ENCODE data around the gene ZNF573. TPM values are rescaled to one million over a fixed set of nuclear protein-coding genes. Genes with fewer than 3 reads are reported as not detected.
A peak's percentile ranks its signal among the peaks of the same experiment; 100 is the strongest.

ZNF573 gene
- total and polyA plus RNA-seq, 9 of the 15 experiments (the other 6 are each of a cell fraction or from before 2014, with no cell fraction given) = 1.5 to 7.9 (median 4.3) TPM

GRCh38 chr19:37719927-37720265, 59.5 kb downstream of the ZNF573 start:
- peaks cover 15% of the 10 kb centered on the region for H3K79me2 ChIP-seq (ENCODE audit: control insufficient read depth, insufficient read depth, low read length)
- H3K27ac ChIP-seq (ENCODE audit: extremely low read depth, low read depth, low read length) = no peak overlapping the region
- H3K27me3 ChIP-seq (ENCODE audit: control insufficient read depth in 2 of 2, insufficient read depth in 2 of 2, low read length in 2 of 2) = no peaks in the 10 kb centered on the region
- peak overlapping the region; percentile 94 for H2AFZ ChIP-seq (ENCODE audit: low read depth, low read length)
- peak overlapping the region; percentile 91 for H3K4me3 ChIP-seq
- DNase-seq (ENCODE audit: extremely low read depth in 1 of 4, low spot score in 3 of 4) (no peak), FAIRE-seq (no peak), ATAC-seq (no peak)
- no peak for TF ChIP-seq MAFG (tag; conservative IDR thresholded peaks at IDR 0.05)
- TF ChIP-seq ZBTB1 (CRISPR knock-in tag; IDR thresholded peaks at IDR 0.05; ENCODE audit: borderline replicate concordance, low read depth) = no peak
- TF ChIP-seq ZKSCAN1 (IDR thresholded peaks at IDR 0.05; ENCODE audit: low read depth, low read length) = no peak
- TF ChIP-seq, protein P1, sequence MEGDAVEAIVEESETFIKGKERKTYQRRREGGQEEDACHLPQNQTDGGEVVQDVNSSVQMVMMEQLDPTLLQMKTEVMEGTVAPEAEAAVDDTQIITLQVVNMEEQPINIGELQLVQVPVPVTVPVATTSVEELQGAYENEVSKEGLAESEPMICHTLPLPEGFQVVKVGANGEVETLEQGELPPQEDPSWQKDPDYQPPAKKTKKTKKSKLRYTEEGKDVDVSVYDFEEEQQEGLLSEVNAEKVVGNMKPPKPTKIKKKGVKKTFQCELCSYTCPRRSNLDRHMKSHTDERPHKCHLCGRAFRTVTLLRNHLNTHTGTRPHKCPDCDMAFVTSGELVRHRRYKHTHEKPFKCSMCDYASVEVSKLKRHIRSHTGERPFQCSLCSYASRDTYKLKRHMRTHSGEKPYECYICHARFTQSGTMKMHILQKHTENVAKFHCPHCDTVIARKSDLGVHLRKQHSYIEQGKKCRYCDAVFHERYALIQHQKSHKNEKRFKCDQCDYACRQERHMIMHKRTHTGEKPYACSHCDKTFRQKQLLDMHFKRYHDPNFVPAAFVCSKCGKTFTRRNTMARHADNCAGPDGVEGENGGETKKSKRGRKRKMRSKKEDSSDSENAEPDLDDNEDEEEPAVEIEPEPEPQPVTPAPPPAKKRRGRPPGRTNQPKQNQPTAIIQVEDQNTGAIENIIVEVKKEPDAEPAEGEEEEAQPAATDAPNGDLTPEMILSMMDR (IDR thresholded peaks at IDR 0.05 in 2 of 3, conservative IDR thresholded peaks at IDR 0.05 in 1 of 3; ENCODE audit: insufficient read depth in 2 of 3, low read depth in 1 of 3, low read length in 3 of 3) = 0 out of 6 replicates have a peak, but pooled peaks of 1 of the 3 experiments have one; percentile 3
- no peak for TF ChIP-seq HNRNPLL (IDR thresholded peaks at IDR 0.05; ENCODE audit: low read depth, low read length, poor library complexity, severe bottlenecking)
- TF ChIP-seq SAP30 (IDR thresholded peaks at IDR 0.05; ENCODE audit: borderline replicate concordance, insufficient read depth, low read depth, low read length, poor library complexity, severe bottlenecking) = no peak
- TF ChIP-seq GTF2B (IDR thresholded peaks at IDR 0.05; ENCODE audit: extremely low read depth, insufficient read length) = no peak
- no peak for TF ChIP-seq ARID3B (CRISPR knock-in tag; IDR thresholded peaks at IDR 0.05; ENCODE audit: borderline replicate concordance)
- intact Hi-C loops (cut with micrococcal nuclease) (no loop called here), in situ Hi-C loops (cut with MboI) (no loop called here)
- ChIA-PET POLR2A (interaction anchor here (0.6 to 1.2 kb wide), 4 partner anchors 60 to 298 kb away, joined by 3 to 6 read pairs (median 4); partner anchors contain the start of gene ZNF573), CTCF (ENCODE audit: low intra/inter-chr PET ratio) (no interaction called here)
- H3K36me3 ChIP-seq (ENCODE audit: control insufficient read depth, insufficient read depth, low read length) = no peaks in the 10 kb centered on the region
- H4K20me1 ChIP-seq (replicated peaks; ENCODE audit: control insufficient read depth, insufficient read depth, low read length) = no peaks in the 10 kb centered on the region
- no TSS peak for BruUV-seq (replicated peaks)
- H3K9ac ChIP-seq (ENCODE audit: insufficient read depth in 1 of 2, low read depth in 2 of 2, low read length in 2 of 2) = peak overlapping the region in 1 of 2 experiments; percentile 88; a peak in 2 of 4 replicates
- 12% methylated on average over 8 of the region's 8 CpGs for WGBS (ENCODE audit: insufficient coverage, low coverage, missing lambda C conversion rate)
- peak overlapping the region; percentile 95 for H3K4me2 ChIP-seq (ENCODE audit: insufficient read depth, low read length)
- no peaks in the 10 kb centered on the region for H3K9me3 ChIP-seq (replicated peaks; ENCODE audit: control insufficient read depth, insufficient read depth, low read depth, low read length)
- H3K9me1 ChIP-seq (ENCODE audit: control insufficient read depth, insufficient read depth, low read length) = no peaks in the 10 kb centered on the region
- peaks cover 0 to 5% of the 10 kb centered on the region in 2 experiments; a peak in 2 of 5 replicates for H3K4me1 ChIP-seq (replicated peaks in 1 of 2; ENCODE audit: control insufficient read depth in 2 of 2, insufficient read depth in 2 of 2, low read length in 2 of 2)

Data from K562 (cell line).